ENCODE results near the gene MMP24OS. TPM values are rescaled to one million over a fixed set of nuclear protein-coding genes. Genes with fewer than 3 reads are reported as not detected.

Gene MMP24OS
- total RNA-seq, 4 donors from 2014 or later, result 8.8 to 67.8 (median 18.1) TPM

DNA sequence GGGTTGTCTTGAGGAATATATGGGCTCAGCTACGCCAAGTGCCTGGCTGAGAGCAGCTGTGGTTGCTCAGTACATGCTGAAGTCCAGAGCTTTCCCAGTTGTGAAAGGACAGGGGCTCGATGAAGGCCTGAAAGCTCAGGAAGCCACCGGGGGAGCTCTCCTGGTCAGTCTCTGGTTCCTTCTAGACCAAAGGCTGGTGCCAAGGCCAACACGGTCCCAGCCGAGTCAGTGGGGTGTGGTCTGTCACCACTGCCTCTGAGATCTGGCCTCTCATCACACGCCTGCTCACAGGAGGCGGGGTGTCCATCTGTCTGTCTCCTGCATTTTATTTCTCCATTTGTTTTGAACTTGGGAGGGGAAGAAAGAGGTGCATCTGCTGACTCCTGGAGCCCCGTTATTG lies 19.2 kb upstream of the MMP24OS start:
- Histone ChIP-seq H3K9me3 (no peaks in the 10 kb centered on the region), H3K4me3 (no peak overlapping the region), H3K27me3 (no peaks in the 10 kb centered on the region), H3K4me1 (no peaks in the 10 kb centered on the region), H3K27ac (no peak overlapping the region), H3K36me3 (no peaks in the 10 kb centered on the region)
- TF ChIP-seq POLR2A (IDR thresholded peaks at IDR 0.05), result no peak
- TF ChIP-seq CTCF (IDR thresholded peaks at IDR 0.05), result no peak
- intact Hi-C loops (cut with DNase I; ENCODE audit: low total_unique reads), result no loop called here
- DNase-seq, result no peak

GRCh38 chr20:35296101-35296554 lies 18.2 kb upstream of the MMP24OS start:
- no peaks in the 10 kb centered on the region for H3K36me3 ChIP-seq
- DNase-seq, result no peak
- no peaks in the 10 kb centered on the region for H3K27me3 ChIP-seq
- no peak overlapping the region for H3K27ac ChIP-seq
- no peaks in the 10 kb centered on the region for H3K4me1 ChIP-seq
- intact Hi-C loops (cut with DNase I; ENCODE audit: low total_unique reads), result no loop called here
- H3K9me3 ChIP-seq, result no peaks in the 10 kb centered on the region
- TF ChIP-seq CTCF (IDR thresholded peaks at IDR 0.05) (no peak), POLR2A (IDR thresholded peaks at IDR 0.05) (no peak)
- H3K4me3 ChIP-seq, result no peak overlapping the region

DNA sequence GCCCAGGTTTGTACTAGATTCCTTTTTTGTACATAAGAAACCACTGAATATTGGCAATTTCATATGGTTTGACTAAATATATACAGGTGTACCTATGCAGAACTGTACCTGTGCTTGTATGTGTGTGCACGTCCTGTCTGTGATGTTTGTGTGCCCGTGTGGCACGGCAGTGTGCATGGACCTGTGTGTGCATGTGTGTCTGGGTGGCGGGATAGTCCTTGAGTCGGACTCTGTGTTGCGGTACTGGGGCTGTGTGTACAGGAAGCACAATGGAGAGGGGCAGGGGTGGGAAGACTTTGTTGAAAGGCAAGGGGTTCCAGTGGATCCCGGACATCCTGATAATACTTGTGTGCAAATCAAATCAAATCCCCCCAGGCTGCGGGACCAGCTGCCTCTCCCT lies 17.8 kb upstream of the MMP24OS start:
- TF ChIP-seq CTCF (IDR thresholded peaks at IDR 0.05), result no peak
- no peak for TF ChIP-seq POLR2A (IDR thresholded peaks at IDR 0.05)
- H3K27ac ChIP-seq, result no peak overlapping the region
- no peaks in the 10 kb centered on the region for H3K27me3 ChIP-seq
- H3K9me3 ChIP-seq, result no peaks in the 10 kb centered on the region
- intact Hi-C loops (cut with DNase I; ENCODE audit: low total_unique reads), result no loop called here
- no peaks in the 10 kb centered on the region for H3K36me3 ChIP-seq
- no peak for DNase-seq
- H3K4me3 ChIP-seq, result no peak overlapping the region
- H3K4me1 ChIP-seq, result no peaks in the 10 kb centered on the region

GRCh38 chr20:35295058-35295457 lies 17.1 kb upstream of the MMP24OS start:
- TF ChIP-seq CTCF (IDR thresholded peaks at IDR 0.05) (no peak), POLR2A (IDR thresholded peaks at IDR 0.05) (no peak)
- H3K4me3 ChIP-seq, result no peak overlapping the region
- DNase-seq, result no peak
- no peaks in the 10 kb centered on the region for H3K4me1 ChIP-seq
- no peaks in the 10 kb centered on the region for H3K36me3 ChIP-seq
- H3K27ac ChIP-seq, result no peak overlapping the region
- H3K9me3 ChIP-seq, result no peaks in the 10 kb centered on the region
- no peaks in the 10 kb centered on the region for H3K27me3 ChIP-seq
- intact Hi-C loops (cut with DNase I; ENCODE audit: low total_unique reads), result no loop called here

DNA sequence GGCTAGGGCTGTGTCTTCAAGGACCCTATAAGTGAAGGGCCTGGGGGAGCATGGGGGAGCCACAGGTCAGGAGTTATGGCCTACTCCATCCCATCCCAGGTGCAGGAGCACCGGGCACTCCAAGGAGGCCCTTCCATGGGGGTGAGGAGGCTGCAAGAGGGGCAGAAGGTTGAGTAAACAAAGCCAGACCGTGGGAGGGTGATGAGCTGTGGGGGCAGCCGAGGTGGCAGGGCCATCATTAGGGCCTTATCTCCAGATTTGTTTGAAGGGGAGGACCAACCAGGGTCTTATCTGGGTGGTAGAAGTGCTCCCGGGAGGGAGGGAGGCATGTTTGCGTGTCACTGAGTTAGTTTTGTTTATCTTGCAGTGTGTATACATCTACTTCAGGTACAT lies 16.4 kb upstream of the MMP24OS start:
- TF ChIP-seq CTCF (IDR thresholded peaks at IDR 0.05), result no peak
- no peak for DNase-seq
- intact Hi-C loops (cut with DNase I; ENCODE audit: low total_unique reads), result no loop called here

More for the DNA sequence above, 16.4 kb upstream of the MMP24OS start:
- Histone ChIP-seq H3K9me3 (no peaks in the 10 kb centered on the region), H3K27me3 (no peaks in the 10 kb centered on the region), H3K4me1 (no peaks in the 10 kb centered on the region), H3K27ac (no peak overlapping the region), H3K4me3 (no peak overlapping the region), H3K36me3 (no peaks in the 10 kb centered on the region)
